MM.1S (cell line): ENCODE data around the gene UBE2D1.

Experiments
- CTCF ChIP-seq: fragments of 300-600 bp; sonication (generic); IDR thresholded peaks from 2 replicates; pipeline ENCODE4 v1.5.1; 2016; ENCODE audit warnings: antibody characterized with exemption, low read length, mixed read lengths
- EZH2phosphoT487 ChIP-seq: fragments of 300-600 bp; sonication (generic); IDR thresholded peaks from 2 replicates; pipeline ENCODE4 v1.6.1; 2018; ENCODE audit warnings: antibody characterized with exemption, low read length

GRCh38 chr10:58328233-58328632 lies 6.6 kb upstream of the UBE2D1 start:
- TF ChIP-seq CTCF (no peak), EZH2phosphoT487 (no peak)
